Measurements from ENCODE around the gene TMEM101. TPM values are rescaled to one million over a fixed set of nuclear protein-coding genes. Genes with fewer than 3 reads are reported as not detected.
A peak's percentile ranks its signal among the peaks of the same experiment; 100 is the strongest.

TMEM101 gene
- total and polyA plus RNA-seq, 2 of the 8 experiments (the other 6 are each of a cell fraction or from before 2014, with no cell fraction given), result 16.1 to 44.7 TPM

DNA sequence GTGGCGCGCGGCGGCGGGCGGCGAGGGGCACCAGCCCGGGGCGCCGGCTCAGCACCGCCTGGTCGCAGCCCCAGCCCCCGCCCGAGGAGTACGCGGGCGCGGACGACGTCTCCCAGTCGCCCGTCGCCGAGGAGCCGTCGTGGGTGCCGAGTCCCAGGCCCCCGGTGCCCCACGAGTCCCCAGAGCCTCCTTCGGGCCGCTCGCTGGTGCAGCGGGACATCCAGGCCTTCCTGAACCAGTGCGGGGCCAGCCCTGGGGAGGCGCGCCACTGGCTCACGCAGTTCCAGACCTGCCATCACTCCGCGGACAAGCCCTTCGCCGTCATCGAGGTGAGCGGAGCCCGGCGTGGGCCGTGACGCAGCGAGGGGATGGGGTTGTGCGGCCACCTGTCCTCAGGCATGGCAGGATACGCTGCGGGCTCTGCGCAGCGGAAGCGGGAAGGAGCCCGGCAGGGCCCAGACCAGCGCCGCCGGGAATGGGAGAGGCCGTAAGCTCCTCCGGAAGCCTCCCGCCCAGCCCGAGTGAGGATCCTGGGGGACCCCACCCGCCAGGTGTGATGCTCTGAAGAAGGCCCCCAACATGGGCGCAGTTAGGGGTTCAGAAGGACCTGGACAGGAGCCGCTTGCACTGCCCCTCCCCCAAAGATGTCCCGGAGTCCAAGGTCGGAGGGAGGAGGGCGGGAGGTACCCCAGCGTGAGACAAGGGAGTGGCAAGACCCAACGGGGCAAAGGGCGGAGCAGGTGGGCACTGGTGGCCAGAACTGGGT lies 9.8 kb downstream of the TMEM101 start (continued):
- no peak for TF ChIP-seq RNF2 (IDR thresholded peaks at IDR 0.05; ENCODE audit: borderline replicate concordance, low read depth, low read length, missing control alignments, poor library complexity, severe bottlenecking)
- TF ChIP-seq SRF (IDR thresholded peaks at IDR 0.05; ENCODE audit: low read depth, low read length), result no peak
- TF ChIP-seq SP1 (IDR thresholded peaks at IDR 0.05; ENCODE audit: low read depth, low read length), result no peak
- peak; percentile 53 for TF ChIP-seq ASH2L (IDR thresholded peaks at IDR 0.05; ENCODE audit: low read length)
- no peak; the same call in 1 of the 2 replicates for TF ChIP-seq CREB1 (IDR thresholded peaks at IDR 0.05)
- no peak for TF ChIP-seq SP2 (IDR thresholded peaks at IDR 0.05; ENCODE audit: low read length)
- no peak for TF ChIP-seq HDAC6 (IDR thresholded peaks at IDR 0.05; ENCODE audit: low read depth, low read length)
- TF ChIP-seq USF2 (IDR thresholded peaks at IDR 0.05; ENCODE audit: low read length), result no peak
- no peak for TF ChIP-seq NRF1 (IDR thresholded peaks at IDR 0.05; ENCODE audit: low read depth, low read length)
- TF ChIP-seq TAF1 (IDR thresholded peaks at IDR 0.05; ENCODE audit: low read depth, low read length), result no peak
- TF ChIP-seq RBBP5 (IDR thresholded peaks at IDR 0.05; ENCODE audit: borderline replicate concordance, low read depth, low read length), result no peak; the same call in 1 of the 2 replicates
- TF ChIP-seq BRCA1 (IDR thresholded peaks at IDR 0.05; ENCODE audit: low read depth, low read length), result no peak
- TF ChIP-seq KDM4A (IDR thresholded peaks at IDR 0.05; ENCODE audit: low read depth, low read length, severe bottlenecking), result peak; percentile 58
- TF ChIP-seq, protein P1, sequence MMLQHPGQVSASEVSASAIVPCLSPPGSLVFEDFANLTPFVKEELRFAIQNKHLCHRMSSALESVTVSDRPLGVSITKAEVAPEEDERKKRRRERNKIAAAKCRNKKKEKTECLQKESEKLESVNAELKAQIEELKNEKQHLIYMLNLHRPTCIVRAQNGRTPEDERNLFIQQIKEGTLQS (IDR thresholded peaks at IDR 0.05; ENCODE audit: insufficient read depth, low read depth, low read length), result no peak
- no peak for TF ChIP-seq GABPA (IDR thresholded peaks at IDR 0.05; ENCODE audit: borderline replicate concordance, insufficient read depth, low read length)
- TF ChIP-seq RFX5 (IDR thresholded peaks at IDR 0.05; ENCODE audit: borderline replicate concordance, low read depth, low read length), result no peak
- TF ChIP-seq CHD2 (IDR thresholded peaks at IDR 0.05; ENCODE audit: low read length), result no peak
- TF ChIP-seq, protein P2, sequence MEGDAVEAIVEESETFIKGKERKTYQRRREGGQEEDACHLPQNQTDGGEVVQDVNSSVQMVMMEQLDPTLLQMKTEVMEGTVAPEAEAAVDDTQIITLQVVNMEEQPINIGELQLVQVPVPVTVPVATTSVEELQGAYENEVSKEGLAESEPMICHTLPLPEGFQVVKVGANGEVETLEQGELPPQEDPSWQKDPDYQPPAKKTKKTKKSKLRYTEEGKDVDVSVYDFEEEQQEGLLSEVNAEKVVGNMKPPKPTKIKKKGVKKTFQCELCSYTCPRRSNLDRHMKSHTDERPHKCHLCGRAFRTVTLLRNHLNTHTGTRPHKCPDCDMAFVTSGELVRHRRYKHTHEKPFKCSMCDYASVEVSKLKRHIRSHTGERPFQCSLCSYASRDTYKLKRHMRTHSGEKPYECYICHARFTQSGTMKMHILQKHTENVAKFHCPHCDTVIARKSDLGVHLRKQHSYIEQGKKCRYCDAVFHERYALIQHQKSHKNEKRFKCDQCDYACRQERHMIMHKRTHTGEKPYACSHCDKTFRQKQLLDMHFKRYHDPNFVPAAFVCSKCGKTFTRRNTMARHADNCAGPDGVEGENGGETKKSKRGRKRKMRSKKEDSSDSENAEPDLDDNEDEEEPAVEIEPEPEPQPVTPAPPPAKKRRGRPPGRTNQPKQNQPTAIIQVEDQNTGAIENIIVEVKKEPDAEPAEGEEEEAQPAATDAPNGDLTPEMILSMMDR (IDR thresholded peaks at IDR 0.05; ENCODE audit: control extremely low read depth in 1 of 3, insufficient read depth in 1 of 3, low read depth in 1 of 3, low read length in 3 of 3), result no peak
- peak; percentile 53; the same call in 1 of the 2 replicates for TF ChIP-seq SUZ12 (IDR thresholded peaks at IDR 0.05; ENCODE audit: low read length)
- no peak for TF ChIP-seq KDM1A (IDR thresholded peaks at IDR 0.05; ENCODE audit: borderline replicate concordance, low read length)

Measured in H1 (cell line).